ENCODE measurements around the gene PPP1R16B. TPM values are rescaled to one million over a fixed set of nuclear protein-coding genes. Genes with fewer than 3 reads are reported as not detected.

PPP1R16B gene
- total and polyA plus RNA-seq, 11 donors, result 1.9 to 12.2 (median 6.9) TPM

- no peak for ATAC-seq
- Histone ChIP-seq H3K4me1 (peaks cover 0 to 43% (median 18%) of the 10 kb centered on the region in 12 donors), H3K4me3 (no peak overlapping the region), H3K9me3 (no peaks in the 10 kb centered on the region), H3K27me3 (no peaks in the 10 kb centered on the region), H3K36me3 (peaks cover 0 to 13% (median 4%) of the 10 kb centered on the region in 9 donors), H3K27ac (no peak overlapping the region)
- no peak for DNase-seq
- intact Hi-C loops (cut with DNase I), result no loop called here
- 85 to 91% (median 89%) methylated on average over 8 of the region's 8 CpGs for WGBS, 4 donors
- no peak for TF ChIP-seq CTCF (IDR thresholded peaks at IDR 0.05)
Measured at GRCh38 chr20:38831995-38832620, 26.6 kb downstream of the PPP1R16B start.

- 85 to 89% (median 88%) methylated on average over 5 of the region's 5 CpGs for WGBS, 4 donors
- DNase-seq, result no peak
- no peaks in the 10 kb centered on the region for H3K27me3 ChIP-seq
Measured at GRCh38 chr20:38833154-38833856, 27.8 kb downstream of the PPP1R16B start.

GRCh38 chr20:38833857-38834164 lies 28.3 kb downstream of the PPP1R16B start:
- peaks cover 0 to 28% (median 9%) of the 10 kb centered on the region in 12 donors for H3K4me1 ChIP-seq
- H3K36me3 ChIP-seq, result peaks cover 0 to 22% (median 4%) of the 10 kb centered on the region in 9 donors
- DNase-seq, result no peak
- 83 to 87% (median 85%) methylated on average over 4 of the region's 4 CpGs for WGBS, 4 donors
- H3K9me3 ChIP-seq, result no peaks in the 10 kb centered on the region
- TF ChIP-seq CTCF (IDR thresholded peaks at IDR 0.05) (no peak), POLR2A (IDR thresholded peaks at IDR 0.05) (no peak)
- no peak overlapping the region for H3K4me3 ChIP-seq
- intact Hi-C loops (cut with DNase I), result no loop called here
- ATAC-seq, result no peak
- H3K27me3 ChIP-seq, result no peaks in the 10 kb centered on the region
- H3K27ac ChIP-seq, result no peak overlapping the region

More at GRCh38 chr20:38833154-38833856, 27.8 kb downstream of the PPP1R16B start:
- no peak overlapping the region for H3K4me3 ChIP-seq
- ATAC-seq, result no peak
- H3K27ac ChIP-seq, result no peak overlapping the region
- TF ChIP-seq CTCF (IDR thresholded peaks at IDR 0.05) (no peak), POLR2A (IDR thresholded peaks at IDR 0.05) (no peak)
- peaks cover 0 to 21% (median 4%) of the 10 kb centered on the region in 9 donors for H3K36me3 ChIP-seq
- H3K9me3 ChIP-seq, result no peaks in the 10 kb centered on the region
- intact Hi-C loops (cut with DNase I), result no loop called here
- peaks cover 0 to 33% (median 12%) of the 10 kb centered on the region in 12 donors for H3K4me1 ChIP-seq

GRCh38 chr20:38834868-38835267 lies 29.4 kb downstream of the PPP1R16B start:
- no peaks in the 10 kb centered on the region for H3K9me3 ChIP-seq
- H3K4me1 ChIP-seq, result peaks cover 0 to 20% (median 2%) of the 10 kb centered on the region in 12 donors
- ATAC-seq (no peak), DNase-seq (no peak)
- TF ChIP-seq CTCF (IDR thresholded peaks at IDR 0.05), result no peak
- TF ChIP-seq POLR2A (IDR thresholded peaks at IDR 0.05), result no peak
- H3K4me3 ChIP-seq, result no peak overlapping the region
- H3K36me3 ChIP-seq, result peaks cover 0 to 22% (median 4%) of the 10 kb centered on the region in 9 donors
- intact Hi-C loops (cut with DNase I), result no loop called here
- H3K27ac ChIP-seq, result no peak overlapping the region
- peaks cover 0 to 3% (median 0%) of the 10 kb centered on the region in 9 donors for H3K27me3 ChIP-seq

All from heart left ventricle (tissue), 16 donors.